Stimulated activated naive B cell treated with anti-CD40 and anti-IgM and Interleukin-4, amounts not matched to agents 10 μg/mL and 1 μg/mL and 100 μg/mL, for 72 hours (primary cell): Measurements from ENCODE around the gene MAIP1.
A peak's percentile ranks its signal among the peaks of the same experiment; 100 is the strongest.
"Not testable (repeated sequence)": the region's sequence is repeated elsewhere in the genome, so short reads cannot be mapped to it uniquely, and the experiment has no call there.

Source experiments
- ATAC-seq, 2 donors: fragments of 150-1000 bp; cut with Tn5 transposase; replicated peaks; 2 replicates each; pipeline ENCODE4 v1.10.0; 2021; ENCODE audit warnings: moderate library complexity in 1 of 2
- DNase-seq: peaks from one replicate; pipeline ENCODE4 v3.0.0; 2021
- H3K27ac Mint-ChIP-seq: one replicate; pipeline ENCODE4 v1.8.0; 2022; ENCODE audit warnings: mild to moderate bottlenecking, mixed read lengths
- H3K27me3 Mint-ChIP-seq, 2 donors: one replicate each; pipeline ENCODE4 v1.8.0; 2022; ENCODE audit warnings: mixed read lengths in 2 of 2
- H3K36me3 Mint-ChIP-seq, 2 donors: one replicate each; pipeline ENCODE4 v1.8.0; 2022; ENCODE audit warnings: mixed read lengths in 2 of 2, mild to moderate bottlenecking in 1 of 2
- H3K4me1 Mint-ChIP-seq, 2 donors: one replicate each; pipeline ENCODE4 v1.8.0; 2022; ENCODE audit warnings: mixed read lengths in 2 of 2, mild to moderate bottlenecking in 1 of 2
- H3K4me3 Mint-ChIP-seq, 2 donors: one replicate each; pipeline ENCODE4 v1.8.0; 2022; ENCODE audit warnings: mild to moderate bottlenecking in 2 of 2, mixed read lengths in 2 of 2, moderate library complexity in 1 of 2
- H3K9me3 Mint-ChIP-seq, 2 donors: one replicate each; pipeline ENCODE4 v1.8.0; 2022; ENCODE audit warnings: mixed read lengths in 2 of 2, mild to moderate bottlenecking in 1 of 2

MAIP1 gene

GRCh38 chr2:199955339-199956061, at the start of gene MAIP1, which contains the start of gene TYW5:
Gene MAIP1, plus strand, starts transcription at chr2:199955582. Its CDS starts 217 bp downstream, at chr2:199955799.
Gene TYW5, minus strand, starts transcription at chr2:199955491. Its CDS starts 21 bp downstream, at chr2:199955470.
- no peaks in the 10 kb centered on the region for H3K9me3 Mint-ChIP-seq

GRCh38 chr2:199907008-199907714, 48.2 kb upstream of the MAIP1 start:
- Mint-ChIP-seq H3K4me3 (no peak overlapping the region), H3K4me1 (peaks cover 9 to 26% of the 10 kb centered on the region in 2 donors)

More at GRCh38 chr2:199955339-199956061, at the start of gene MAIP1, which contains the start of gene TYW5:
- ATAC-seq: peak; percentile 88 to 89
- peaks cover 14 to 31% of the 10 kb centered on the region in 2 donors for H3K4me1 Mint-ChIP-seq
- H3K27ac Mint-ChIP-seq: peak within 1 kb of the TSS; percentile 98
- peak; percentile 77 for DNase-seq
- peak within 1 kb of the TSS; percentile 99 to 100 for H3K4me3 Mint-ChIP-seq
- peaks cover 4 to 17% of the 10 kb centered on the region in 2 donors for H3K36me3 Mint-ChIP-seq
- no peaks in the 10 kb centered on the region for H3K27me3 Mint-ChIP-seq

GRCh38 chr2:199910338-199911051, 44.9 kb upstream of the MAIP1 start:
- peaks cover 10 to 15% of the 10 kb centered on the region in 2 donors for H3K36me3 Mint-ChIP-seq
- H3K27ac Mint-ChIP-seq: peak overlapping the region; percentile 94
- DNase-seq: no peak

More at GRCh38 chr2:199907008-199907714, 48.2 kb upstream of the MAIP1 start:
- DNase-seq (no peak), ATAC-seq (no peak)
- H3K9me3 Mint-ChIP-seq: peaks cover 3 to 5% of the 10 kb centered on the region in 2 donors
- no peaks in the 10 kb centered on the region for H3K27me3 Mint-ChIP-seq
- H3K36me3 Mint-ChIP-seq: peaks cover 5 to 11% of the 10 kb centered on the region in 2 donors
- H3K27ac Mint-ChIP-seq: no peak overlapping the region

GRCh38 chr2:199911052-199911876, 44.1 kb upstream of the MAIP1 start, which contains the start of gene C2orf69:
Gene C2orf69, plus strand, starts transcription at chr2:199911293. Its CDS starts 146 bp downstream, at chr2:199911439.
- Mint-ChIP-seq H3K27me3 (no peaks in the 10 kb centered on the region), H3K9me3 (peaks cover 4 to 5% of the 10 kb centered on the region in 2 donors), H3K36me3 (peaks cover 18 to 22% of the 10 kb centered on the region in 2 donors), H3K4me1 (peaks cover 18 to 43% of the 10 kb centered on the region in 2 donors), H3K4me3 (peak within 1 kb of the TSS; percentile 93 to 94), H3K27ac (peak within 1 kb of the TSS; percentile 94)
- DNase-seq: peak; percentile 93
- ATAC-seq: peak; percentile 90 to 92

More at GRCh38 chr2:199910338-199911051, 44.9 kb upstream of the MAIP1 start:
- peaks cover 3 to 5% of the 10 kb centered on the region in 2 donors for H3K9me3 Mint-ChIP-seq
- no peaks in the 10 kb centered on the region for H3K27me3 Mint-ChIP-seq
- peaks cover 18 to 43% of the 10 kb centered on the region in 2 donors for H3K4me1 Mint-ChIP-seq
- peak overlapping the region; percentile 93 to 94 for H3K4me3 Mint-ChIP-seq
- ATAC-seq: no peak

- Mint-ChIP-seq H3K4me3 (peak overlapping the region; percentile 93 to 94), H3K27me3 (no peaks in the 10 kb centered on the region), H3K4me1 (peaks cover 18 to 41% of the 10 kb centered on the region in 2 donors), H3K9me3 (peaks cover 4 to 5% of the 10 kb centered on the region in 2 donors), H3K27ac (peak overlapping the region; percentile 94), H3K36me3 (peaks cover 23 to 26% of the 10 kb centered on the region in 2 donors)
- no peak for DNase-seq
- no peak for ATAC-seq
Observed at GRCh38 chr2:199911877-199912161, 43.6 kb upstream of the MAIP1 start.

- ATAC-seq, DNase-seq, H3K9me3 Mint-ChIP-seq, H3K27ac Mint-ChIP-seq, H3K27me3 Mint-ChIP-seq: not testable (repeated sequence)
- Mint-ChIP-seq H3K4me1 (peaks cover 15 to 36% of the 10 kb centered on the region in 2 donors), H3K4me3 (peak overlapping the region; percentile 25 to 55), H3K36me3 (peaks cover 30 to 31% of the 10 kb centered on the region in 2 donors)
Observed at GRCh38 chr2:199912553-199913114, 42.7 kb upstream of the MAIP1 start.

GRCh38 chr2:199914372-199914958, 40.9 kb upstream of the MAIP1 start:
- Mint-ChIP-seq H3K4me1 (peaks cover 15 to 36% of the 10 kb centered on the region in 2 donors), H3K36me3 (peaks cover 37 to 38% of the 10 kb centered on the region in 2 donors), H3K4me3 (no peak overlapping the region), H3K9me3 (peaks cover 0 to 6% of the 10 kb centered on the region in 2 donors), H3K27ac (no peak overlapping the region), H3K27me3 (no peaks in the 10 kb centered on the region)
- ATAC-seq (no peak), DNase-seq (no peak)

GRCh38 chr2:199916980-199917379, 38.4 kb upstream of the MAIP1 start:
- Mint-ChIP-seq H3K4me3 (no peak overlapping the region), H3K36me3 (peaks cover 38 to 39% of the 10 kb centered on the region in 2 donors), H3K27ac (no peak overlapping the region), H3K9me3 (peaks cover 0 to 6% of the 10 kb centered on the region in 2 donors), H3K27me3 (no peaks in the 10 kb centered on the region), H3K4me1 (peaks cover 9 to 19% of the 10 kb centered on the region in 2 donors)
- ATAC-seq (no peak), DNase-seq (no peak)

GRCh38 chr2:199922856-199923255, 32.5 kb upstream of the MAIP1 start:
- H3K27ac Mint-ChIP-seq: no peak overlapping the region
- DNase-seq: no peak
- H3K27me3 Mint-ChIP-seq: no peaks in the 10 kb centered on the region
- H3K4me3 Mint-ChIP-seq: no peak overlapping the region
- peaks cover 5 to 11% of the 10 kb centered on the region in 2 donors for H3K4me1 Mint-ChIP-seq
- ATAC-seq: no peak
- H3K36me3 Mint-ChIP-seq: peaks cover 24 to 28% of the 10 kb centered on the region in 2 donors
- H3K9me3 Mint-ChIP-seq: no peaks in the 10 kb centered on the region

- ATAC-seq: no peak
- peaks cover 5 to 11% of the 10 kb centered on the region in 2 donors for H3K4me1 Mint-ChIP-seq
- DNase-seq: no peak
- no peak overlapping the region for H3K4me3 Mint-ChIP-seq
- no peaks in the 10 kb centered on the region for H3K9me3 Mint-ChIP-seq
- H3K27ac Mint-ChIP-seq: peak overlapping the region; percentile 25
- H3K27me3 Mint-ChIP-seq: no peaks in the 10 kb centered on the region
- H3K36me3 Mint-ChIP-seq: peaks cover 20 to 28% of the 10 kb centered on the region in 2 donors
Observed at GRCh38 chr2:199923924-199924323, 31.5 kb upstream of the MAIP1 start.

GRCh38 chr2:199926806-199927205, 28.6 kb upstream of the MAIP1 start:
- no peak for ATAC-seq
- Mint-ChIP-seq H3K4me3 (no peak overlapping the region), H3K4me1 (peaks cover 5 to 11% of the 10 kb centered on the region in 2 donors), H3K27ac (no peak overlapping the region), H3K36me3 (peaks cover 19 to 37% of the 10 kb centered on the region in 2 donors), H3K9me3 (no peaks in the 10 kb centered on the region), H3K27me3 (no peaks in the 10 kb centered on the region)
- no peak for DNase-seq

- peaks cover 11 to 32% of the 10 kb centered on the region in 2 donors for H3K36me3 Mint-ChIP-seq
- no peak overlapping the region for H3K4me3 Mint-ChIP-seq
- H3K9me3 Mint-ChIP-seq: no peaks in the 10 kb centered on the region
- no peak for ATAC-seq
- no peaks in the 10 kb centered on the region for H3K27me3 Mint-ChIP-seq
- peaks cover 4 to 5% of the 10 kb centered on the region in 2 donors for H3K4me1 Mint-ChIP-seq
- DNase-seq: no peak
- no peak overlapping the region for H3K27ac Mint-ChIP-seq
Observed at GRCh38 chr2:199928226-199928625, 27.2 kb upstream of the MAIP1 start.

GRCh38 chr2:199928626-199929025, 26.8 kb upstream of the MAIP1 start:
- DNase-seq (no peak), ATAC-seq (no peak)
- Mint-ChIP-seq H3K9me3 (no peaks in the 10 kb centered on the region), H3K36me3 (peaks cover 11 to 32% of the 10 kb centered on the region in 2 donors), H3K4me3 (no peak overlapping the region), H3K27ac (no peak overlapping the region), H3K4me1 (peaks cover 4% of the 10 kb centered on the region in 2 donors), H3K27me3 (no peaks in the 10 kb centered on the region)
